ENCODE data around the gene TUBB3.

DNA sequence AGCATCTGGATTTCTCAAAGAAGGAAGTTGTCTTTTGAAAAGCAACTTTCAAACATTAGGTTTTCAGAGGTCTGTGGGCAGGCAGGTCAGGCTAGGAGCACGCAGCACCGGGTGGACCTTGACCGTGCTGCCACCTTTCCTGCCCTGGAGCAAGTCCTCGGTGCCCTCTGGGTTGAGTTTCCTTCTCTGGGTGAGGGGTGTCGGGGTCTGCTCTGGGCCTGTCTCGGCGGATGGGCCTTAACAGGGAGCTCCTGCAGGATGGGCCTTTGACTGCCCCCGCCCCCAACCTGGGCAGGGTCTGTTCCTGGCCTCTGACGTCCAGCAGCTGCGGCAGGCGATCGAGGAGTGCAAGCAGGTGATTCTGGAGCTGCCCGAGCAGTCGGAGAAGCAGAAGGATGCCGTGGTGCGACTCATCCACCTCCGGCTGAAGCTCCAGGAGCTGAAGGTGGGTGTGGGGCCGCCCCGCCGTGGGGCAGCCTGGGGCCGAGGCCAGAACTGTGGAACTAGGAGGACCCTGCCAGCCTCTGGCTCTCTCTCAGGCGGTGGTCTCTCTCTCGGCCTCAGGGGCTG, 34.2 kb downstream of the TUBB3 start:
- TF ChIP-seq POLR2A (IDR thresholded peaks at IDR 0.05; ENCODE audit: control extremely low read depth in 1 of 2, low read depth in 2 of 2, low read length in 2 of 2) (no peak), GTF2F1 (IDR thresholded peaks at IDR 0.05; ENCODE audit: borderline replicate concordance, low read depth, low read length) (no peak)
